ENCODE results near the gene GFAP.
A peak's percentile ranks its signal among the peaks of the same experiment; 100 is the strongest.

GFAP gene

DNA sequence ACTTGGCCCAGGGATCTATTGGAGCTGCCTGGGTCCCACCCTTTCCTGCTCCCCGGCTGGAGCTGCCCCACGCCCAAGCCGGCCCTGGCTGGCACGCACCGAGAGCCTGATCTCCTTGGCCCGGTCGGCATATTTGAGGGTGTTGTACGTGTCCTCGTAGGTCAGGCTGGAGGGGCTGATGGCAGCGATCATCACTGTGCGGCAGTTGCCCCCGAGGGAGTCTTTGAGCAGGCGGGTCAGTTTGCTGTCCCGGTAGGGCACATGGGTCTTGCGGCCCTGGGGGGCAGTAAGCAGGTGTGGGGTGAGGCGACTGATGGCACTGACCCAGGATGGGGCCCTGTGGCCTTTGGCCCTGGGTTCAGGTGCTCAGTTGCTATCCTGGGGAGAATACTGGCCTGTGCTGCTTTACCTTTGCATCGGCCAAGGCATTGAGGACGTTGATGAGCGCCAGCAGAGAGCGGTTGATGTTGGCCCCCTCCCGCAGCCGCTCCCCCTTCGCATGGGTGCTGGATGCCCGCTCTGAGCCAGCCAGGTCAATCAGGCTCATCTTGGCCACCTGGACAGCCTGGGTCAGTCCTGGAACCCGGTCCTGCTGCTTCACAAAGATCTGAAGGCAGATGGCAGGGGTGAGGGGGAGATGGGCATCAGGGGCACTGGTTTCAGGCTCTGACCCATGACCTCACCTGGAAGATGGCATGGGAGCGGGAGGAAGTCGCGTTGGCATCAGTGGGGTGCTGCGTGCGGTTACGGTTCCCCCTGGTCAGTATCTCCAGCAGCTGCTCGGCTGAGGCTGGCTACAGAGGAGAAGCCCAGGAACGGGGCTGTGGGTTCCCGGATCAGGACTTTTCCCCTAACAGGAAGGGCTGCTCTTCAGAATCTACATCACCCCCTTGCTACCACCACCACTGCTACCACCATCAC is 18.8 kb upstream of the GFAP start:
- no peak for DNase-seq
- in situ Hi-C loops (cut with HindIII; ENCODE audit: low pct_ligation_motif_present, low pct_unique_long_range_greater_than_20kb, low sequenced_read_pairs): no loop called here

DNA sequence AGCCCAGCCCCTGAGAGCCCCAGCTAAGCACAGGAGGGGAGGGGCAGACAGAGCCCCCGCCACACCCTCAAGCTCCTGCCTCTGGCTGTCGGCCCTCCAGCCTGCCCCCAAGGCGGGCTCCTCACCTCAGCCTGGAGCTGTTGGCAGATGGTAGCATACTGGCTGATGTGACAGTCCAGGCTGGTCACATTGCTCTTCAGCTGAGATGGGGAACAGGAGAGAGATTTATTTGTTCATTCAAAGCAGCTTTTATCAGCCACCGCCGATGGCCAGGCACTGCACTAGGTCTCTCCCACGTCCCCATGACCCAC is 17.4 kb upstream of the GFAP start:
- in situ Hi-C loops (cut with HindIII; ENCODE audit: low pct_ligation_motif_present, low pct_unique_long_range_greater_than_20kb, low sequenced_read_pairs): no loop called here
- DNase-seq: no peak

DNA sequence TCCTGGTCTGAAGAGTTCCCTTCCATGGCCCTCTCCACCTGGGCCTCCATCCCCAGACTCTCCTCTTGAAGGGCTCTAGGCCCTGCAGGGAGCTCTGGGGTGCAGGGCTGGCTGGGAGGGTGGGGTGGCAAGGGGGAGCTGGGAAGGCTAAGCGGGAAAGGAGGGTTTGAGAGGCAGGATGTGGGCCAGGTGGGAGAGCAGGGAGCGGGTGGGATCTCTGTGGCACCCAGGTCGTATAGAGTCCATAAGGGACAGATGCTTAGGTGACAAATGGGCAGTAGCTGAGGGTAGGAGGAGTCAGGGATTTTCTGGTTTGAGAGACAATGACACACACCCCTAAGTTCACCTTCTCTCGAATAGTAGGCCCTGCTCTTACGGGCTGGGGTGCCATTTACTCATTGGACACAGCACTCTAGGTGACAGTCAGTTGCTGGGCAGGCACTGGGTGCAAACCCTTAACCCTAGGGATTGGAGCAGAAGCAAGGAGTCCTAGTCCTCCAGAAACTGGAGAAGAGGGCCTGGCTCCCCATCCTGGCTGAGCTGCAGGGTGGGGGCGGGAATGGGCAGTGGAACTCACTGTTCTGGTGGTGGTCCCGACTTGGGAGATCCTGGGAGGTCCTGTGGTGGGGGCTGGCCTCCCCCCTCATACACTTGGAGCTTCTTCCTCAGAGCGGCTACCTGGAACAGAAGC is 16.9 kb upstream of the GFAP start:
- in situ Hi-C loops (cut with HindIII; ENCODE audit: low pct_ligation_motif_present, low pct_unique_long_range_greater_than_20kb, low sequenced_read_pairs): no loop called here
- no peak for DNase-seq

DNA sequence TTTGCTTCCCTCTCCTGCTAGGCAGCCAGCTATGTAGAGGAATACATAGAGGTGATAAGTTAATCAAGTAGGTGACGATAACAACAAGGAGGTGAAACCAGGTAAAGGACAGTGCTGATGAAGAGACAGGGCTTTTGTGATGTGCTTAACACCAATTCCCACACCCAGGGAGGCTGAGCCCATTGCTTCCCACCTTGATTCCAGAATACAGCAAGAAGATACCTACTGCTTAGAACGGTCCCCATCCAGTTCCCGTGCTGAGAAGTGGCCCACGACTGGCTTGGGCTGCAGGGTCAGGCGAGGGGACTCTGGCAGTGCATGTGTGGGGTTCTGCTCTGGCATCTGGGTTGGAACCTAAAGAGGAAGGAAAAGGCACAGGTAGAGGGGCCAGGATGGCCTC is 16.1 kb upstream of the GFAP start:
- in situ Hi-C loops (cut with HindIII; ENCODE audit: low pct_ligation_motif_present, low pct_unique_long_range_greater_than_20kb, low sequenced_read_pairs): no loop called here
- DNase-seq: no peak

DNA sequence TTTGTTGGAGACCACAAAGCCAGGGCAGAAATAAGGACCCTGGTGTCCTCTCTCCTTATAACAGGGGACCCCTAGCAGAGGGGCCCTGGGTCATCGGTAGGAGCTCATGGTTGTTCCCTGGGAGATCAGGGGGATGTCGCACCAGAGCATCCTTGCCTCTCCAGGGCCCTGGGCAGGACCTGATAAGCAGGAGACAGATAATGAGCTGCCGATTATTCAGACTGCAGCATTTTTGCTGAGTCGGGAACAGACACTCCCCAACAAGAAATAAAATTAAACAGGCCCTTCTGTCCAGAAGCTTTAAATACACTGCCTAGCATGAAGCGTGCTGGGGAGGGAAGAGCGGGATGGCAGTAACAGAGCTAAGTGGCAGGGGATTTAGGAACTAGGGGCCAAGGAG is 15.4 kb upstream of the GFAP start:
- in situ Hi-C loops (cut with HindIII; ENCODE audit: low pct_ligation_motif_present, low pct_unique_long_range_greater_than_20kb, low sequenced_read_pairs): no loop called here
- DNase-seq: no peak

DNA sequence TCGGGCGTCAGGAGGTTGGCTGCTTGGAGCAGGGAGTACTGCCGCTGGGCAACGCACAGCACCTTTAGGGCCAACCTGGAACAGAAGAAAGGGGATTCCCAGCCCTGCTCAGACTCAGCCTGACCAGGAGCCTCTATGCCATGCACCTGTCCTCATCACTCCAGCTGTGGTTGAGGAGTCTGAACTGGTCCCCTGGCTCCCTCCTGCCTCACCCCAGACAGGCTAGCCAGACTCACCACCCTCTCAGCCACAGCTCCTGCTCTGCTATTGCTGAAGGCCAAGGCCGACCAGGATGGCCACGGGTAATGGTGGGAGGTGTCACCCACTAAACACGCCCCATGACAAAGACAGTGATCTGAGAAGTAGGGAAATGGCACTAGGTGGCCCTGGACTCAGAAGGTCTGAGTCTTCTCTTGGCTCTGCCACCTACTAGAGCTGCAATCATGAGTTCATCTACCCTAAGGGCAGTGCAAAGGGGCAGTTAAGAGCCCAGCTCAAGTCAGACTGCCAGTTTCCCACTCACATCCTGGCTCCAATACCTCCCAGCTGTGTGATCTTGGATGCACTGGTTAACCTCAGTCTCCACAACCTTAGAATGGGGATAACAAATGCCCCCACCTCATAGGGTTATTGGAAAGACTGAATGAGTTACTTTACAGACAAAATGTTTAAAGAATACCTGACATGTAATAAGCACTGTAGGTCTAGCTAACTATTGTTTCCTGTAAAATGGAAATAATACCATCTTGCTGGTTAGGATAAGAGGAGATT is 13.8 kb upstream of the GFAP start:
- DNase-seq: no peak
- in situ Hi-C loops (cut with HindIII; ENCODE audit: low pct_ligation_motif_present, low pct_unique_long_range_greater_than_20kb, low sequenced_read_pairs): no loop called here

DNA sequence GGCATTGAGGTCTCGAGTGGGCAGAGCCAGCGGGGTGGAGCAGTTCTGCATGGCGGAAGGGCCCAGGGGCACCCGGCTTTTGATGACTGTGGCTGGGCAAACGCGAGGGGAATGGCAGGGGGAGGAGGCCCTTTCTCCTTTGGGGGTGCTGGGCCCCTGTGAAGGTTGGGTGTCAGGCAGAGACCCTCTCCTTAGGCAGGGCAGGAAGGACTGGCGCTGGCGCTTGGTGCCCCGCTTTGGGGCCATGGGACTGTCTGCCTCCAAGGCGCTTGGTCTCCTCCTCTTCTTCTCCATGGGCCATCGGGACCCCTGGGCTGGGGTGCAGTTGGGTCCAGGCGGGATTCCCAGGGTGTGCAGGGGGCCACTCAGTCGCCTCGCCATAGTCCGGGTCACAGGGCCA is 12.8 kb upstream of the GFAP start:
- no peak for DNase-seq
- in situ Hi-C loops (cut with HindIII; ENCODE audit: low pct_ligation_motif_present, low pct_unique_long_range_greater_than_20kb, low sequenced_read_pairs): no loop called here

DNA sequence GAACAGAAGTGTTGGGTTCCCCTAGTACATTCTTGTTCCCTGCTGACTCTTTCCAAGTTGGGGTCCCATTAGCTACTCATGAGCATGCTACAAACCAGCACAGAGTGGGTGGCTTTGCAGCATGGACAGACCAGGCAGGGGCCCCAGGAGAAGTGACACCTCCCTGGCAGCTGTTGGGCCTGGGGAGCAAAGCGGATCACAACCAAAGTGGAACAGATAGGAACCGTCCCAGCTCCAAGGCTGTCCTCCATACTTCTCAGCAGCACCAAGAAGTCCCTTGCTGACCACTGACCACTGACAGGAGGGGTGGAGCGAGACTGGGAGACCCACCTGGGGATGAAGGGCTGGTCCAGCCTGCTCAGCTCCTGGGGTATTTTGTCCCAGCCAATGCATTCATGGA is 12.4 kb upstream of the GFAP start:
- in situ Hi-C loops (cut with HindIII; ENCODE audit: low pct_ligation_motif_present, low pct_unique_long_range_greater_than_20kb, low sequenced_read_pairs): no loop called here
- DNase-seq: no peak

DNA sequence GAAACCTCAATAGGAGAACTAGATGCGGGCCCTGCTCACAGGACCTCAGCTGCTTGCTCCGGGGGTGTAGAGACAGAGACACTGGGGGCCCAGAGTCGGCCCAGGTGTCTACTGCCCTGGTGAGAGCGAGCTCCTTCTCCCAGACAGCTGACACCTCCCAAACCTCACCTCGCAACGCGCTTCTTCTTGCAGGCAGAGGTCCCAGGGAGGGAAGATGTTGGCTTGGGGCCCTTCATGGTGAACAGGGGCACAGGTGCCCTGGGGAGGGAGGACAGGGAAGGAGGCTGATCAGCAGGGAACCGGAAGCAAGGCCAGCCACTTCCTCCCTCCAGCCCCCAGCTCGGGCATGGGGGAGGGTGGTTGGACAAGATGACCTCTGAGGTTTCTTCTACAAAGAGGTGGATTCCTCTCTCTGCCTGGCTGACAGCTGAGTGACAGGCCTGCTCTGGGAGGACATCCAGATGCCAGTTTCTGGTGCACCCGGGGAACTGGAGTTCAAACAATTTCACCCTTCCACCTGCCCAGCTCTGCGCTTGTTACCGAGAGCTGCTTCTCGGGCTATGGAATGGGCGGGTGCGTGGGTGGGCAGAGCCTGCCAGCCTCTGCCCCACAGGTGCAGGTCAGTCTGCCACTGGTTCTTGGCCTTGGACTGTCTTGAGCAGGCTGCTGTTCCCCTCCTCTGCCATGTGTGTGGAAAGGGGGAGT is 11.7 kb upstream of the GFAP start:
- DNase-seq: no peak
- in situ Hi-C loops (cut with HindIII; ENCODE audit: low pct_ligation_motif_present, low pct_unique_long_range_greater_than_20kb, low sequenced_read_pairs): no loop called here

DNA sequence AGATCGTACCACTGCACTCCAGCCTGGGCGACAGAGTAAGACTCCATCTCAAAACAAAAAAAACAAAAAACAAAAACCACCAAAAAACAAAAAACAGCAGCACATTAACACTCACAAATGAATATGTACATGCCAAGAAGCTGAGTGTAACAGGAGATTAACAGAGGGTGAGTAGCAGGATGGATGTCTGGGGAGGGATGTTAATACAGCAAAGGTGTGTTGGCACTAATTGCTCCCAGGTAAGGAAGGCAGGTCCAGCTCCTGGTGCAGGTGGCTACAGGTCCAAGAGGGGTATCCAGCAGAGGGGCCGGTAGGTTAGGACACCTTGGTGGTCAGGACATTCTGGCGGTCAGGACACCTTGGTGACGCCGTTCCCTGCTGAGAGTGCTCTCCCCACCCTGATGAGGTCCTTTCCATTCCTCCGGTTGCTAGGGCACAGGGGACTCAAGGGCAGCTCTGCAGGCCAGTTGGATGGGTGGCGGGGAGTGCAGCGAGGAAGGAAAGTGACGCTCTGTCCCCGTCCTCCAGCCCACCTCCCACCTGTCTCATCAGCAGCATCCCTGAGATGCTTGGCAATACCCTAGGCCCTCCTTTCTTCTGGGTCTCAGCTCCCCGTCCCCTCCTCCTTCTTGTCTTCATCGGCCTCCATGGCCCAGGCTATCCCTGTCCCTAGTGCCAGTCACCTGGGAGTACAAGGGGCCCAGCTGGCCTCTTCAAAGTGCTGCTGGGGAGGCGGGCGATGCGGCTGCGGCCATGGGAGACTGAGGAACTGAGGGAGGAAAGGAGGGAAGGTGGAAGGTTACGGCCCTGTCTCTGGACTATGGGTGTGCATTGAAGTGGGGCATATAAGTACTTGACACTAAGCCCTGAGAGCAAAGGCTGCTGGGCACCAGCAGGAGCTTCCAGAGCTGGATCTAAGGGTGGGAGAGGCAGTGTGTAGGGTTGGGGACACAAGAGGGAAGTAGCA is 10.7 kb upstream of the GFAP start:
- no peak for DNase-seq
- in situ Hi-C loops (cut with HindIII; ENCODE audit: low pct_ligation_motif_present, low pct_unique_long_range_greater_than_20kb, low sequenced_read_pairs): no loop called here

DNA sequence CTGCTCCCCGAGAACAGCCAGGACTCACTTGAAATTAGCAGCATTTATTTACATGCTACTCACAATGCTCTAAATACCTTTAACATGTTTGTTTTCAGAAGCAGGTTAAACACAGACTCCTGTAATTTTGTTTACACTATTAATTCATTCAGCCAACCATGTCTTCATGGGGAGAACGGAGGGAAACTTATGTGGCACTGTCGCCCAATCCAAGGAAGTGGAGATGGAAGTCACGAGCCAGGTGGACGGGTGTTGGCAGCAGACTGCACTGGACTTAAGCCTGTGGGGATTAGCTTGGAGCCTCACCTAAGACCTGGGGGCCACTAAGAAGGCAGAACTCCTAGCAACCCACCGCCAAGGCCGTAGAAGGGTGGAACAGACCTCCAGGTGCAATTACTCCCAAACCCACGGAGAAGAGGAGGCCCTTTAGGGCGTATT is 8.8 kb upstream of the GFAP start:
- no peak for DNase-seq
- in situ Hi-C loops (cut with HindIII; ENCODE audit: low pct_ligation_motif_present, low pct_unique_long_range_greater_than_20kb, low sequenced_read_pairs): no loop called here

DNA sequence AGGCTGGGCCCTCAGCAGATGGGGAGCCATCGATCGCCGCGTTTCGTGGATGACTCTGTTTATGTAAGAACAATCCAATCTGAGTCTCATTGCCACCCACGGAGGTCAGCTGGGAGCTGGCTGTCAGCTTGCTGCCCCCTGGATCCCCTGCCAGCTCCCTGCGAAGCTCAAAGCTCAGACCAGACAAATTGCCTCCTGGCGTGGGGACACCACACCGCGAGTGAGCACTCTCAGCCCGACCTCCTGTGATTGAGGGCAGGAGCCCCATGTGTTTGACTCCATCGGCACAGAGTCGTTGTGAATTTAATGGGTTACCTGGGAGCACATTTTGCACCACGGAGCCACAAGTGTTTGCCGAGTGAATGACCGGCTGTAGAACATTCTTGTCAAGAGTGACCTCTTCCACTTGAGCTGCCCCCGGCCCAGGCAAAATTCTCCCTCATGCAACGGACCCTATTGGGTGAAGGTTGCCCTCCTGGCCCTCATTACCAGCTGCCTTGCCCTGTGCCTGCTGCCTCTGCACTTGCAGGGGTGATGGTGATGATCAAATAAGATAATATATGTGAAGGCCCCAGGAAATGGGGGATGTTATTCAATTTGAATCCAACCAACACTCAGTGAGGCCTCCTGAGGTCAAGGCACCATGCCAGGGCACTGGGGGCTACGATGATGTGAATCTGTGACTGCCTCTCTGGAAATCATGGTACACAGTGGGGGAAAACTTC is 7.6 kb upstream of the GFAP start:
- in situ Hi-C loops (cut with HindIII; ENCODE audit: low pct_ligation_motif_present, low pct_unique_long_range_greater_than_20kb, low sequenced_read_pairs): no loop called here
- no peak for DNase-seq

DNA sequence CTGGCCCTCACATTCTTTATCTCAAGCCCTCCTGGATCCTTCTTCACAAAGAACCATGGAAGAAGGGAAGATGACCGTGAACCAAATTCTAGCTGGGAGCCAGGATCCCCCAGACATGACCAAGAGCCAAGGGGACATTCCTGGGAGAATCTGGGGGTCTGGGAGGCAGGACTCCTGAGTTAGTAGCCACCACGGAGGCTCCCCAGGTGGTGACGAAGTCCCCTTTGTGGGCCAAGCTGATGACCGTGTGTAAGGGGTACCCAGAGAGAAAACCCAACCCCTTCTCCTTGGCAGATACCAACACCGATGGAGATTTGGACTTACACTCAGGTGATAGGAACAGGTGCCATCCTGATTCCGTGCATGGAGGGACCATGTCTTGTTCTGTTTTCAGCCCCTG is 6.8 kb upstream of the GFAP start:
- DNase-seq: no peak
- in situ Hi-C loops (cut with HindIII; ENCODE audit: low pct_ligation_motif_present, low pct_unique_long_range_greater_than_20kb, low sequenced_read_pairs): no loop called here

DNA sequence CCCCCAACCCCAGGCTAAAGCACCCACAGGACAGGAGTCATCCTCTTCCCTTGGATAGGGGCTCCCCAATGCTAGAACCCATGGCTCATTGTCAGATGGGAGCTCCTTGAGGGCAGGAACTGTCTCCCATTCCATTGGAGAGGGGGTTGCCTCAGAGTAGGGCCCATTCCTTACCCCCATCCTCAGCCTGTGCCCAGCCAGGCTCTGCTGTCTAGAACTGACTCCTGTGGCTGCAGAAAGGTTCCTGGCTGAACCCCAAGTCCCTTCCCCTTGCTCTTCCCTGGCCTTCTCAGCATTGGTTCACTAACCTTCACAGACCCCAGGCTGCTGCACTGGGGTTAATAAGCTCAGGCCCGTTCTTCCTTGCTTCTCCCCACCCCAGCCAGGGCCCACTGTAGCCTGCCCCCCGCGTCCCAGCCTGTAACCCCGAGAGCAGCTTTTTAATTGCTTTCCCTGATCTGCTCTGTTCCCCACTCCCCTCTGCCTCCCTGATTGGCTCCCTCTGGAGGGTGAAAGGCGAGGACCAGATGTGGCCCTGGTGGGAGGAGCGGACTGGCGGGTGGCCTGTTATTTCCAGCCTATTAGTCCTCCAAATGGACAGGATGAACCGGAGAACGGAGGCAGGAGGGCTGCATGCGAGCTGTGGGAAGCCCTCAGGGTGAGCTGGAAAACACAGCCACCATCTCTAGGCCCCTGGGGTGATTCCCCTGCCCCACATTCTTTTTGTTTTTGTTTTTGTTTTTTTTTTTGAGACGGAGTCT is 6.0 kb upstream of the GFAP start:
- in situ Hi-C loops (cut with HindIII; ENCODE audit: low pct_ligation_motif_present, low pct_unique_long_range_greater_than_20kb, low sequenced_read_pairs): no loop called here
- DNase-seq: no peak

DNA sequence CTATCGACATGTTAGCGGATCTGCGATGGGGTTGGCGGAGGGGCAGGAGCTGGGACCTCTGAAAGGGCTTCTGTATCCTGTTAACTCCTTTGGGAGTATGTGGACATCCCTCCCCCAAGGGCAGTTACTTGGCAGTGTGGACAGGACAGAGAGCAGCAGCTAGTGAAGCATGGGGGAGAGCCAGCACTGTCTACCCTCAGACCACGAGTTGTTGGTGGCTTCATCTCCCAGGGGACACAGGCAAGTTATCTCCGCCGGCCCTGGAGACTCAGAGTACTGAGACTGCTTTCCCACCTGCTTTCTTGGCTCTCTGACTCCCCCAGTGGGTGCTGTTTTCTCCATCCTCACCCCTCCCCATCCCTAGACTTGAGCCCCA is 5.3 kb upstream of the GFAP start:
- DNase-seq: no peak

DNA sequence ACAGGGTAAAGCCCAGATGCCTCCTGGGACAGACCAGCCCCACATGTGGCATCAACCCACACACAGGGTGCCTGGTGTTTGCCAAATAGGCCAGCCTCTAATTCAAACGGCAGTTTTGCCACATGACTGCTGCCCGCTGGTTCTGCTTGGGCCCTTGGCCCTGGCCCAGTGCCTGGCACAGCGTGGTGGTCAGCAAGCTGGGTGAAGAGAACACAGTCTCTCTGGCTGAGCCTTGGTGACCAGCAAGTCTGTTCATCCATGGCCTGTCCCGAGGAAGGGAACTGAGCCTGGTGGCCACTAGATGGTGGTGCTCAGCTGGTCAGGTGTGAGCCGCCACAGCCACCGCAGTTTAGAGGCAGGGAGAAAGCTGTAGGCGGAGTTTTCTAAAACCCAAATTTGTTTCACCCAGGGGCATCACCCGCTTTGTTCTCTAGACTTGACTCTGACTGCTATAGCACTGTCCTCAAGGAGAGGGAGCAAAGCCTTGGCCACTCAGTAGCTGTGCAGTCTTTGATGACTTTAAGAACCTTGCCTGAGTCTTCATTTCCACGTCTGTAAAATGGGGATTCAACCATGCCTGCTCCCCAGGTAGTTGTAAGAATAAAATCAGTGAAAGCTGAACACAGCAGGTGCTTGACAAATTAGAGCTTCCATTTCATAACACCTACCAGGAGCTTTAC is 4.7 kb upstream of the GFAP start:
- in situ Hi-C loops (cut with HindIII; ENCODE audit: low pct_ligation_motif_present, low pct_unique_long_range_greater_than_20kb, low sequenced_read_pairs): no loop called here
- DNase-seq: peak; percentile 82

More for the DNA sequence above, 5.3 kb upstream of the GFAP start:
- in situ Hi-C loops (cut with HindIII; ENCODE audit: low pct_ligation_motif_present, low pct_unique_long_range_greater_than_20kb, low sequenced_read_pairs): no loop called here

Data from ACHN (cell line).